ENCODE results near the gene TRNAU1AP.
"Not testable (repeated sequence)": the region's sequence is repeated elsewhere in the genome, so short reads cannot be mapped to it uniquely, and the experiment has no call there.

TRNAU1AP gene

GRCh38 chr1:28552758-28553663 is at the start of gene TRNAU1AP:
Gene TRNAU1AP (plus strand): TSS chr1:28553085. CDS start chr1:28553111, 26 bp downstream.
- DNase-seq: peak; percentile 56

DNA sequence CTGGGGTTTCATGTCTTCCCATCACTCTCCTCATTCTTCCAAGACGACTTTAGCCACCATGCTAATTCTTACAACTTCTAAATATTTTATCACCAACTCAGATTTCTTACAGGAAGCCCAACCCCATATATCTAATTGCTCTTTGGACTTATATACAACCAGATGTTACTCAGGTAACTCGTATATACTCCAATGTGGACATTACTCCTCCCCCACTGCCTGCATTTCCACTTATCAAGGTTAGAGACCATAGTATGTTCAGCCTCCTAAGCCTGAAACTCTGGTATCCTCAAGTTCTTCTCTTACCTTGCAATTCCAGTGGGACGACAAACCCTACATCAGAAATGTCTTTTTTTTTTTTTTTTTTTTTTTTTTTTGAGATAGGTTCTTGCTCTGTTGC is 49.8 kb upstream of the TRNAU1AP start:
- DNase-seq: no peak

- DNase-seq: peak; percentile 92
Observed at GRCh38 chr1:28505406-28506187, 47.3 kb upstream of the TRNAU1AP start, which contains the start of gene RCC1. Gene RCC1 (plus strand): TSS chr1:28506043. CDS start chr1:28529867, 23,824 bp downstream.

DNA sequence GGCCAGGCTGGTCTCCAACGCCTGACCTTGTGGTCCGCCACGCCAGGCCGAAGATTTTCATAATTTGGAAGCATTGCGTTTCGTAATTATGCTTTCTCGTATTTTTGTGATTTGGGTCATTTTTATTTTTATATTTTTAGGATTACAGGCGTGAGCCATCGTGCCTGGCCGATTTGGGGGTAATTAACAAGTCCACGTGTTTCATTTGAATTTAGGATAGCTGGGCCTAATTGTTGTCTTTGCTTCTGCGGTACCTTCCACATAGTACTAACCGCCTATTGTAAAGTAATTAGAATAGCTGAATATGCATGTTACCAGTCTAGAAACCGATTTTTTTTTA is 46.0 kb upstream of the TRNAU1AP start:
- DNase-seq: no peak

DNA sequence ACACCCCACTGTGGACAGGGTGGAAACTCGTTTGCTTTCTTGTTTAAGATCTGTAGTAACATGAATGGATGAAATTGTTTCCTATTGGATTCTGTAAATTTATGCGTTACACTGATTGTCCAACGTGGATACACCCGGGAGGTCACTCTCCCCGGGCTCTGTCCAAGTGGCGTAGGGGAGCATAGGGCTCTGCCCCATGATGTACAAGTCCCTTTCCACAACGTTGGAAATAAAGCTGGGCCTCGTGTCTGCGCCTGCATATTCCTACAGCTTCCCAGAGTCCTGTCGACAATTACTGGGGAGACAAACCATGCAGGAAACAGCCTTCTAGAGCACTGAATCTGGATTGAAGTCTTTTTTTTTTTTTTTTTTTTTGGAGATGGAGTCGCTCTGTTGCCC is 45.6 kb upstream of the TRNAU1AP start:
- no peak for DNase-seq

- DNase-seq: no peak
Observed at GRCh38 chr1:28507646-28508434, 45.0 kb upstream of the TRNAU1AP start.

DNA sequence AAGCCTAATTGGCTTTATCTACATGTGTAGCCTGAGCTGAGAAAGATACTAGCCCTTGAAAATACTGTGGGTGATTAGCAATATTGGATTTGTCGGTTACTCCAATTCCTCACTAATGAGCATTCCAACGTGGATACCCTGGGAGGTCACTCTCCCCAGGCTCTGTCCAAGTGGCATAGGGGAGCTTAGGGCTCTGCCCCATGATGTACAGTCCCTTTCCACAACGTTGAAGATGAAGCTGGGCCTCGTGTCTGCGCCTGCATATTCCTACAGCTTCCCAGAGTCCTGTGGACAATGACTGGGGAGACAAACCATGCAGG is 44.5 kb upstream of the TRNAU1AP start:
- DNase-seq: no peak

DNA sequence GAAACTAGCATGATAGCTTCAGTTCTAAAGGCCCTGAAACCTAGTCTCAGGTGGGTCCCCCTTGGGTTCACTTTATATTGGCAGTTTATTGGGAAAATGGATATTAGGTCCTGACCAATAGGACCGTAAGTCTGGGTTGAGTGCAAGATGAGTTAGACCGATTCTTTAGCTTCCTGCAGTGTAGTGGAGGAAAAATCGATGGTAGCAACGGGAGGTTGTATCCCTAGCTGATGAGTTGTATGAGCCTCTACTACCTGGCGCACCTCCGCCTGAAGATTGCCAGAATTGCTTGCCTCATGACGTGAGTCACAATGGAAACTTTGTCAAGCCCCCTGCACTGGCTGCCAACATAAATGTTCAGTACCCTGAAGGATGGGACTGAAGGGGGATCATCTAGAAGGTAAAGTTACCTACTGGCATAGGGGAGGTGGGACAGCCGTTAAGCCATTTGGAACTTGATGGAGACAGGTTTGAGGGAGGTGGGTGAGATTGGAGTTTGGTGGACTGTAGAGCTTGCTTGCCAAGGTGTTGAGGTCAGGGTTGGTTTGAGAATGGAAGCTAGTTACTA is 43.1 kb upstream of the TRNAU1AP start:
- no peak for DNase-seq

- no peak for DNase-seq
Observed at GRCh38 chr1:28510273-28510969, 42.5 kb upstream of the TRNAU1AP start.

DNA sequence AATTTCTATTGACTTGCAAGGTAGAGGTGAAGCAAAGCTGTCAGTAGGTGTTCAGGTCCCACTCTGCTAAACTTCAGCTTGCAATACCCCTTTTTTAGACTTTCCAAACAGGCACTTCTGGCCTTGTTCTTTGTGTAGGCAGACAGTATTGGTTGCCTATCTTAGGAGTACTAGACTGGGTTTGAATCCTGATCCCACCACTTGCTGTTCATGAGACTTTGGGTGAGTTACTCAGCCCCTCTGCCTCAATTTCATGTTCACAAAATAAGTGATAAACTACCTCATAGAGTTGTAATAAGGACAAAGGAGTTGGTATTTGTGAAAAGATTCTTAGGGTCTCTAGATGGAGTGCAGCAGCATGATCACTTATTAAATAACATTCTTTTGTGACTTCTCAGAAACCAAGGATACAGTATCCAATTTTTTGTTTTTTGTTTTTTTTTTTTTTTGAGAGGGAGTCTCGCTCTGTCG is 41.9 kb upstream of the TRNAU1AP start:
- DNase-seq: no peak

- no peak for DNase-seq
Observed at GRCh38 chr1:28512058-28512611, 40.8 kb upstream of the TRNAU1AP start.

GRCh38 chr1:28514445-28514933 is 38.4 kb upstream of the TRNAU1AP start:
- not testable (repeated sequence) for DNase-seq

DNA sequence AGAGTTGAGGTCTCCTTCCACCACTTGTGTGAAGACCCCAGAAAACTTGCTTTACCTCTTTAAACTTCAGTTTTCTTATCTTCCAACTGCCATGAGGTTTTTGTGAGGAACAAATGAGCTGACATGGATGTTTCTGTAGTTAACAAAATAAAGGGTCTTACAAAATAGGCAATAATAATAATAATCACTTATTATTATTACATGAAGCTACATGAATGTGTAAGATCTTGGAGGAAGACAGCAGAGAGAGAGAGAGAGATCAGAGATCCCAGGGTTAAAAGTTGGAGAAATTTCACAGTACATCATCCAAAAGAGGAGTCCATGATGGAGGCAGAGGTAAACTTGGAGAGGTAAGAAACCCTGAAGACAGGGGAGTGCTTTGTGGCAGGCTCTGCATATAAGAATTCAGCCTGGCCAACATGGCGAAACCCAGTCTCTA is 36.3 kb upstream of the TRNAU1AP start:
- no peak for DNase-seq

- no peak for DNase-seq
Observed at GRCh38 chr1:28517649-28517999, 35.3 kb upstream of the TRNAU1AP start.

GRCh38 chr1:28518000-28518744 is 34.7 kb upstream of the TRNAU1AP start:
- DNase-seq: peak; percentile 37

- DNase-seq: no peak
Observed at GRCh38 chr1:28518745-28519341, 34.0 kb upstream of the TRNAU1AP start.

GRCh38 chr1:28519946-28520725 is 32.7 kb upstream of the TRNAU1AP start:
- no peak for DNase-seq

GRCh38 chr1:28520796-28521195 is 32.1 kb upstream of the TRNAU1AP start:
- DNase-seq: not testable (repeated sequence)

GRCh38 chr1:28521502-28522164 is 31.3 kb upstream of the TRNAU1AP start:
- DNase-seq: no peak
